Liver (tissue), 9 donors: Measurements from ENCODE around the gene TMEM242. TPM values are rescaled to one million over a fixed set of nuclear protein-coding genes. Genes with fewer than 3 reads are reported as not detected.

Source experiments
- DNase-seq: peaks from one replicate; pipeline ENCODE4 v3.0.0-alpha.2; 2017; ENCODE audit warnings: low spot score
- H3K27ac ChIP-seq, 2 donors: one replicate each; pipeline ENCODE4 v1.7.0; 2013; ENCODE audit warnings: inconsistent platforms in 2 of 2, low read length in 2 of 2, control low read depth in 1 of 2, low read depth in 1 of 2, mild to moderate bottlenecking in 1 of 2
- H3K27me3 ChIP-seq, 4 donors: one replicate each; pipeline versions ENCODE4 v1.6.1 to v1.7.0; 2013; ENCODE audit warnings: low read length in 3 of 4, inconsistent platforms in 1 of 4, mild to moderate bottlenecking in 1 of 4, moderate library complexity in 1 of 4; ENCODE audit not compliant: control insufficient read depth in 4 of 4, insufficient read depth in 4 of 4
- H3K36me3 ChIP-seq, 4 donors: one replicate each; pipeline versions ENCODE4 v1.6.1 to v1.7.0; 2013; ENCODE audit warnings: low read length in 3 of 4, mild to moderate bottlenecking in 3 of 4, low read depth in 1 of 4, moderate library complexity in 1 of 4; ENCODE audit not compliant: control insufficient read depth in 4 of 4, insufficient read depth in 3 of 4
- H3K4me1 ChIP-seq, 4 donors: one replicate each; pipeline versions ENCODE4 v1.6.1 to v1.7.0; 2013; ENCODE audit warnings: low read length in 3 of 4, mild to moderate bottlenecking in 3 of 4, moderate library complexity in 1 of 4; ENCODE audit not compliant: control insufficient read depth in 4 of 4, insufficient read depth in 4 of 4
- H3K4me3 ChIP-seq, 3 donors: one replicate each; pipeline versions ENCODE4 v1.6.1 to v1.7.0; 2013; ENCODE audit warnings: low read length in 3 of 3, control low read depth in 1 of 3, low read depth in 1 of 3, mild to moderate bottlenecking in 1 of 3
- H3K9ac ChIP-seq, 2 donors: one replicate each; pipeline ENCODE4 v1.7.0; 2013; ENCODE audit warnings: low read length in 2 of 2, mild to moderate bottlenecking in 2 of 2, moderate library complexity in 2 of 2, control low read depth in 1 of 2, low read depth in 1 of 2
- H3K9me3 ChIP-seq, 4 donors: one replicate each; pipeline versions ENCODE4 v1.6.1 to v1.7.0; 2013; ENCODE audit warnings: low read length in 3 of 4; ENCODE audit not compliant: control insufficient read depth in 4 of 4
- ATF3 ChIP-seq: IDR thresholded peaks from 2 replicates; pipeline ENCODE4 v1.6.1; 2016; ENCODE audit warnings: antibody characterized with exemption
- CTCF ChIP-seq: fragments of 150-350 bp; IDR thresholded peaks from 2 replicates; pipeline ENCODE4 v1.5.1; 2017; ENCODE audit warnings: improper control_type of control experiment, low read depth, low read length; ENCODE audit not compliant: missing input control
- EGR1 ChIP-seq, 2 donors: IDR thresholded peaks; 2 replicates each; pipeline ENCODE4 v1.6.1; 2016 to 2018; ENCODE audit warnings: antibody characterized with exemption in 2 of 2, low read depth in 2 of 2
- FOXA1 ChIP-seq: IDR thresholded peaks from 2 replicates; pipeline ENCODE4 v1.6.1; 2016; ENCODE audit warnings: antibody characterized with exemption
- FOXA2 ChIP-seq: IDR thresholded peaks from 2 replicates; pipeline ENCODE4 v1.6.1; 2016; ENCODE audit warnings: antibody characterized with exemption
- GABPA ChIP-seq, 2 donors: IDR thresholded peaks in 1 of 2; conservative IDR thresholded peaks in 1 of 2; 2 replicates each; pipeline ENCODE4 v1.6.1; 2016; ENCODE audit warnings: antibody characterized with exemption in 2 of 2, mild to moderate bottlenecking in 1 of 2, moderate library complexity in 1 of 2
- HNF4A ChIP-seq, 2 donors: conservative IDR thresholded peaks; 2 replicates each; pipeline ENCODE4 v1.6.1; 2016; ENCODE audit warnings: antibody characterized with exemption in 2 of 2, mild to moderate bottlenecking in 2 of 2
- HNF4G ChIP-seq: IDR thresholded peaks from 2 replicates; pipeline ENCODE4 v1.6.1; 2016; ENCODE audit warnings: antibody characterized with exemption
- JUND ChIP-seq, 2 donors: IDR thresholded peaks; 2 replicates each; pipeline ENCODE4 v1.6.1; 2016; ENCODE audit warnings: antibody characterized with exemption in 2 of 2
- NR2F2 ChIP-seq: IDR thresholded peaks from 2 replicates; pipeline ENCODE4 v1.6.1; 2016; ENCODE audit warnings: antibody characterized with exemption
- RAD21 ChIP-seq, 2 donors: IDR thresholded peaks; 2 replicates each; pipeline ENCODE4 v1.6.1; 2016; ENCODE audit warnings: antibody characterized with exemption in 2 of 2, mild to moderate bottlenecking in 2 of 2
- RXRA ChIP-seq, 2 donors: IDR thresholded peaks; 2 replicates each; pipeline ENCODE4 v1.6.1; 2017 to 2018; ENCODE audit warnings: antibody characterized with exemption in 2 of 2, mild to moderate bottlenecking in 1 of 2
- SP1 ChIP-seq: IDR thresholded peaks from 2 replicates; pipeline ENCODE4 v1.6.1; 2018; ENCODE audit warnings: antibody characterized with exemption, mild to moderate bottlenecking
- TAF1 ChIP-seq: conservative IDR thresholded peaks from 2 replicates; pipeline ENCODE4 v1.6.1; 2016; ENCODE audit warnings: antibody characterized with exemption, mild to moderate bottlenecking
- YY1 ChIP-seq: IDR thresholded peaks from 2 replicates; pipeline ENCODE4 v1.6.1; 2016; ENCODE audit warnings: antibody characterized with exemption, mild to moderate bottlenecking
- WGBS: extraction: QIAGEN DNeasy Blood & Tissue Kit; methylation state at CpG from one replicate; pipeline ENCODE4 v1.1.7; 2013; 5-methylcytosine and 5-hydroxymethylcytosine counted together
- polyA plus RNA-seq, 2 donors: library from polyadenylated mRNA; stranded (reverse) in 1 of 2; unstranded in 1 of 2; fragments of 200-250 nt in 1 of 2; fragments of >200 nt in 1 of 2; fragmentation: Nextera tagmentation in 1 of 2; extraction: Ambion mirVana in 1 of 2; gene quantifications; one replicate each; pipeline versions ENCODE4 v1.2.1 to v1.2.3, GENCODE V29; 2013 to 2015
- total RNA-seq, 2 donors: library from RNA; depleted of rRNA; stranded (reverse); fragments of >200 nt; gene quantifications; one replicate each; pipeline ENCODE4 v1.2.3, GENCODE V29; 2014
- TF ChIP-seq, protein P1 (sequence below): IDR thresholded peaks from 2 replicates; pipeline ENCODE4 v1.6.1; 2016; ENCODE audit warnings: antibody characterized with exemption
- TF ChIP-seq, protein P2 (sequence below): IDR thresholded peaks from 2 replicates; pipeline ENCODE4 v1.6.1; 2016; ENCODE audit warnings: antibody characterized with exemption
- TF ChIP-seq, protein P3 (sequence below): IDR thresholded peaks from 2 replicates; pipeline ENCODE4 v1.6.1; 2016; ENCODE audit warnings: antibody characterized with exemption, mild to moderate bottlenecking
- donor health status: healthy.
- donor health status: healthy.
- donor health status: healthy.
- donor health status: healthy.
- donor health status: healthy.

TMEM242 gene
- total and polyA plus RNA-seq, 4 donors = 3.7 to 10.2 (median 6.1) TPM

GRCh38 chr6:157268396-157268795, 54.9 kb downstream of the TMEM242 start:
- TF ChIP-seq SP1 (no peak), TAF1 (no peak), ATF3 (no peak), YY1 (no peak), JUND (IDR thresholded peaks at IDR 0.05) (no peak), NR2F2 (no peak), HNF4A (conservative IDR thresholded peaks at IDR 0.05) (no peak), FOXA2 (no peak), FOXA1 (no peak), EGR1 (IDR thresholded peaks at IDR 0.05; ENCODE audit: low read depth in 2 of 2) (no peak), RXRA (IDR thresholded peaks at IDR 0.05) (no peak), CTCF (no peak), HNF4G (no peak), RAD21 (IDR thresholded peaks at IDR 0.05) (no peak), GABPA (IDR thresholded peaks at IDR 0.05 in 1 of 2, conservative IDR thresholded peaks at IDR 0.05 in 1 of 2) (no peak)
- TF ChIP-seq, protein P1, sequence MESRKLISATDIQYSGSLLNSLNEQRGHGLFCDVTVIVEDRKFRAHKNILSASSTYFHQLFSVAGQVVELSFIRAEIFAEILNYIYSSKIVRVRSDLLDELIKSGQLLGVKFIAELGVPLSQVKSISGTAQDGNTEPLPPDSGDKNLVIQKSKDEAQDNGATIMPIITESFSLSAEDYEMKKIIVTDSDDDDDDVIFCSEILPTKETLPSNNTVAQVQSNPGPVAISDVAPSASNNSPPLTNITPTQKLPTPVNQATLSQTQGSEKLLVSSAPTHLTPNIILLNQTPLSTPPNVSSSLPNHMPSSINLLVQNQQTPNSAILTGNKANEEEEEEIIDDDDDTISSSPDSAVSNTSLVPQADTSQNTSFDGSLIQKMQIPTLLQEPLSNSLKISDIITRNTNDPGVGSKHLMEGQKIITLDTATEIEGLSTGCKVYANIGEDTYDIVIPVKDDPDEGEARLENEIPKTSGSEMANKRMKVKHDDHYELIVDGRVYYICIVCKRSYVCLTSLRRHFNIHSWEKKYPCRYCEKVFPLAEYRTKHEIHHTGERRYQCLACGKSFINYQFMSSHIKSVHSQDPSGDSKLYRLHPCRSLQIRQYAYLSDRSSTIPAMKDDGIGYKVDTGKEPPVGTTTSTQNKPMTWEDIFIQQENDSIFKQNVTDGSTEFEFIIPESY = no peak
- TF ChIP-seq, protein P2, sequence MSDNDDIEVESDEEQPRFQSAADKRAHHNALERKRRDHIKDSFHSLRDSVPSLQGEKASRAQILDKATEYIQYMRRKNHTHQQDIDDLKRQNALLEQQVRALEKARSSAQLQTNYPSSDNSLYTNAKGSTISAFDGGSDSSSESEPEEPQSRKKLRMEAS = no peak
- TF ChIP-seq, protein P3, sequence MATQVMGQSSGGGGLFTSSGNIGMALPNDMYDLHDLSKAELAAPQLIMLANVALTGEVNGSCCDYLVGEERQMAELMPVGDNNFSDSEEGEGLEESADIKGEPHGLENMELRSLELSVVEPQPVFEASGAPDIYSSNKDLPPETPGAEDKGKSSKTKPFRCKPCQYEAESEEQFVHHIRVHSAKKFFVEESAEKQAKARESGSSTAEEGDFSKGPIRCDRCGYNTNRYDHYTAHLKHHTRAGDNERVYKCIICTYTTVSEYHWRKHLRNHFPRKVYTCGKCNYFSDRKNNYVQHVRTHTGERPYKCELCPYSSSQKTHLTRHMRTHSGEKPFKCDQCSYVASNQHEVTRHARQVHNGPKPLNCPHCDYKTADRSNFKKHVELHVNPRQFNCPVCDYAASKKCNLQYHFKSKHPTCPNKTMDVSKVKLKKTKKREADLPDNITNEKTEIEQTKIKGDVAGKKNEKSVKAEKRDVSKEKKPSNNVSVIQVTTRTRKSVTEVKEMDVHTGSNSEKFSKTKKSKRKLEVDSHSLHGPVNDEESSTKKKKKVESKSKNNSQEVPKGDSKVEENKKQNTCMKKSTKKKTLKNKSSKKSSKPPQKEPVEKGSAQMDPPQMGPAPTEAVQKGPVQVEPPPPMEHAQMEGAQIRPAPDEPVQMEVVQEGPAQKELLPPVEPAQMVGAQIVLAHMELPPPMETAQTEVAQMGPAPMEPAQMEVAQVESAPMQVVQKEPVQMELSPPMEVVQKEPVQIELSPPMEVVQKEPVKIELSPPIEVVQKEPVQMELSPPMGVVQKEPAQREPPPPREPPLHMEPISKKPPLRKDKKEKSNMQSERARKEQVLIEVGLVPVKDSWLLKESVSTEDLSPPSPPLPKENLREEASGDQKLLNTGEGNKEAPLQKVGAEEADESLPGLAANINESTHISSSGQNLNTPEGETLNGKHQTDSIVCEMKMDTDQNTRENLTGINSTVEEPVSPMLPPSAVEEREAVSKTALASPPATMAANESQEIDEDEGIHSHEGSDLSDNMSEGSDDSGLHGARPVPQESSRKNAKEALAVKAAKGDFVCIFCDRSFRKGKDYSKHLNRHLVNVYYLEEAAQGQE = no peak
- no peak overlapping the region for H3K4me3 ChIP-seq
- H3K27me3 ChIP-seq = no peaks in the 10 kb centered on the region
- peak overlapping the region; percentile 57 to 60 for H3K27ac ChIP-seq
- H3K4me1 ChIP-seq = peaks cover 0 to 16% (median 0%) of the 10 kb centered on the region in 4 donors
- H3K36me3 ChIP-seq = no peaks in the 10 kb centered on the region
- no peak overlapping the region for H3K9ac ChIP-seq
- DNase-seq = no peak
- 95% methylated on average over 6 of the region's 6 CpGs for WGBS
- no peaks in the 10 kb centered on the region for H3K9me3 ChIP-seq
